GM18951 (cell line): Measurements from ENCODE around the gene NRXN3.
"Not testable (repeated sequence)": the region's sequence is repeated elsewhere in the genome, so short reads cannot be mapped to it uniquely, and the experiment has no call there.

ENCODE experiments used
- POLR2A ChIP-seq: IDR thresholded peaks from 4 replicates; pipeline ENCODE4 v1.6.1; 2011; ENCODE audit warnings: mild to moderate bottlenecking; ENCODE audit not compliant: insufficient read length, insufficient read depth; ENCODE audit errors: extremely low read depth
- in situ Hi-C: fragments of 300-500 bp; cut with MboI; formaldehyde crosslinking; loops from one replicate; pipeline ENCODE4 v1.12.0; 2022; ENCODE audit warnings: low sequenced_read_pairs, mixed read lengths, inconsistent platforms; ENCODE audit not compliant: unreplicated experiment

The NRXN3 gene

DNA sequence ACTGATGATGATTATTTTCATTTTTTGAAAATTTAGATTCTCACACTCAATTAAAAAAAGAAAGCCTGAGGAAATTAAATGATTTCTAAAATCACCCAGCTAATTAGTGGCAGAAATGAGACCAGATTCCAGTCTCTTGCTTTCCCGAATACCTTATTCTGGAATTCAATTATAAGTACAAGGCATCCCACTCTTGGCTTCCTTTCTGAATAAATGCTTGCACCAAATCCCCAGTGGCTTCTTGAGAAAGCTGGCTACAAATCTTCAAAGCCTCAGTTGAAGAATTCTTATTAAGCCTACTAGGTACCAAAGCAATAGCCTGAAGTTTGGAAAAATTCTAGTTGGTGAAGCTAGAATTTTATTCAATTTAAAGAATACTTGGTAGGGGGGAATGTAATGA, 1564.5 kb downstream of the NRXN3 start:
- in situ Hi-C loops = no loop called here

DNA sequence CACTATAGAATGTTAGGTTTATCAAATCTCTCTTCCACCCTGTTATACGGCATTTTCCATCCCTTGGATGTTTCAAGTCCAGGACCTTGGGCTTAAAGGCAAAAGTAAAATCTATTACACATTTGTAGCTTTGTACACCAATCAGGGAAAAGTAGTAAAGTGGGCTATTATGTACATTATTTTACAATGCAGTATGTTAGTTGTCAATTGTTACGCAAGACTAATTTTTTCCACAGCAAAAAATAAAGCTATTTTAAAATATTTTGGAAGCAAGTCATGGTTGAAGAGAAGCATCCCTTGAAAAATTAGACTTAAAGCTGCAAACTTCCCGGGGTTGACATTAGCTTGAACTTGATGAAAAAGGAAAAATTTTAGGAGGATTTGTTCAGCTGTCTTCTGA, 1564.9 kb downstream of the NRXN3 start:
- in situ Hi-C loops = no loop called here
- TF ChIP-seq POLR2A = no peak

More for the DNA sequence above, 1564.5 kb downstream of the NRXN3 start:
- TF ChIP-seq POLR2A = no peak

- in situ Hi-C loops = no loop called here
- no peak for TF ChIP-seq POLR2A
Measured at GRCh38 chr14:79740066-79740601, 1570.0 kb downstream of the NRXN3 start.

DNA sequence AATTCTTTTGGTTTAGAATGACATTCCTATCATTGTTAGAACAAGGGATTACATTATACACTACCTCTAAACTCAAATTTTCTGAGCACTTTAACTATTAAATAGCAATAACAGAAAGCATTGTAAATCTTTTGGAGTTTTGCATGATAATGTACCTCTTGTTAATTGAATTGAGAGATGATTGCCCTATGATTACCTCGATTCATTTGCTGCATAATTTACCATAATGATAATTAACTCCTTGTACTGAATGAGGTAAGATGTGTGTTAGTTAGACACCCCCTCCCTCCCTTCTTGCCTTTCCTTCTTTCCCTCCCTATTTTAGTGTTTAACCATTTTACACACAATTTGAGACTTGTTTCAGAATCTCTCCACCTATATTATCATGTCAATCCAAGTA, 1572.0 kb downstream of the NRXN3 start:
- TF ChIP-seq POLR2A = no peak
- in situ Hi-C loops = no loop called here

DNA sequence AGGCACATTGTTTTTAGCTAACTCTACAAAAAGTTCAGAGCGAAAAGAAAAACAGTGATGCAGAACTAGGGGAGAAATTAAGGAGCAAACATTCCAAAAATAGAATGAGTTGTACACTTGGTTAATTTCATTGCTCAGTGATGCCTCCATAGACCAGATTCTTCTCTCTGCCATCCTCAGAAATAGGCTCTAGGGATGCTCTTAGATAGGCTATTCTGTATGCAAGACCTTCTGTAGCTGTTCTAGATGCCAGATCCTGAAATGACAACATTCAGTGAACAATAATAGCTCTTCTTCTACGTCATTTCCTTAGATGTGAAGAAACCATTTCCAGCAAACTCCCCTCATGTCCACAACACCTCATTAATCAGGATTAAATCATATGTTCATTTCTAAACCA, 1574.9 kb downstream of the NRXN3 start:
- no peak for TF ChIP-seq POLR2A
- in situ Hi-C loops = no loop called here

GRCh38 chr14:79749065-79749464, 1578.9 kb downstream of the NRXN3 start:
- in situ Hi-C loops = no loop called here
- TF ChIP-seq POLR2A = no peak

DNA sequence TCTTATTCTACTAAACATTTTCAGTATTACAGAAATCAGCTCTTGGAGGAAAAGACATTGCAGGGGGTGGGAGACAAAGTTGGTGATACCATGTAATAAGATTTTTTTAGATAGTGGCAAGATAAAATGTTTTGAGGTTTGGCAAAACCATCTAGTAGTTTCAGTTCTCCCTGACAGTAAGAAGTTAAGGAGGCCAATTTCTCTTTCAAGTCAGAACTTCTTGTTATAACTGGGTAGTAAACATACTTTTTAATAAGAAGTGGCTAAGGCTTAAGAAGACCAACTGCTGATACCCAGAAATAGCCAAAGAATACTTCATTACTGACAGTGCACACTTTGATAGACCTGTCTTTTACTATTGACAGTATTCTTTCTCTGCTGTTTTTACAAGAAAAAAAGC, 1588.8 kb downstream of the NRXN3 start:
- in situ Hi-C loops = no loop called here
- no peak for TF ChIP-seq POLR2A

DNA sequence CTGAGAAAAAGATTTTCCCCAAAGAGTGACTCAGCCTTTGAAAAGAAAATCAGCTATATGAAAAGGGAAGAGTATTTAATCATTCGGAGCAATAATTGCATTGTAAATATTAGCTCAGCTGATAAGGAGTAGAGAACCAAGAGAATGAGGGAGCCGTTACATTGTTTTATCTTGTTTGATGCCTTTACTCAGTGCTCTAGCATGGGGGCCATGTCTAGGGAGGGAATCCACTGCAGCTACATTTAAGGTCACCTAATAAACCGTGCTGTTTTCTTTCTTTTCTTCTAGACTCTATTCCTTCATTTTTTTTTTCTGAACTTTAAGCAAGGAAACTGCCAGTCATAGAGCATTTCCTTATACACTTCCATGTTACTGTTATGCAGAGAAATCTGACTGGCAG, 1594.2 kb downstream of the NRXN3 start:
- in situ Hi-C loops = no loop called here
- no peak for TF ChIP-seq POLR2A

DNA sequence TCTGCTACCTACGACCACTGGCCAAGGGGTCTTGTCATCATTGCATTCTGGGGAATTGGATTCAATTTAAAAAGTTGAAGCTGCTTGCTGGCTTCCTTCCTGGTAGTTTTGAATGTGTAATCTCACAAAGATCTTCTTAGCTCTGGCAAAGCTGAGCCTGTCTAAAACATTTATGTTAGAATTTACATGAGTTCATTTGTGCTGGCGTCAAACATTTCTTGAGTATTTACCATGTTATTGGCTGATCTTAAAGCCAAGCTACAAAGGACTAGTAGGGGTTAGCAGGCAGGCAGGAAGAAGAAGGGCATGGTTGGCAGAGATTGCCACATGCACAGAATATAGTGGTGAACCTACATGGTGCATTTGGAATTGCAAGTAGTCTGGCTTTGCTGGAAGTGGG, 1596.3 kb downstream of the NRXN3 start:
- no peak for TF ChIP-seq POLR2A
- in situ Hi-C loops = no loop called here

DNA sequence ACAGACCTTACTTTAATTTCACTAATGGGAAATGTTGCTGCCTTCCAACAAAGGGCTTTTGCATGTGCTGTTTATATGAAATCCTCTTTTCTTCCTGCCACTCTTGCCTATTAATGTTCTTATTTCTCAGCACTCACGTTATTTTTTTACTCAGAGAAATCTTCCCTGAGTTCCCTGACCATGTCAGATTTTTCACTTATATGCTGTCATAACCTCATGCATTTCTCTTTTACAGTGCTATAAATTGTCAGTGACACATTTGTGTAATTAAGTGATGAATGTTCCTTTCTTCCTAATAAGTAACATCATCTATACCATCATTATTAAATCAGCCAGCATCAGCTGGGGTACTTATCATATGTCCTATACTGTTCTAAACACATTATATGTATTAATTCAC, 1597.1 kb downstream of the NRXN3 start:
- in situ Hi-C loops = no loop called here
- TF ChIP-seq POLR2A = no peak

DNA sequence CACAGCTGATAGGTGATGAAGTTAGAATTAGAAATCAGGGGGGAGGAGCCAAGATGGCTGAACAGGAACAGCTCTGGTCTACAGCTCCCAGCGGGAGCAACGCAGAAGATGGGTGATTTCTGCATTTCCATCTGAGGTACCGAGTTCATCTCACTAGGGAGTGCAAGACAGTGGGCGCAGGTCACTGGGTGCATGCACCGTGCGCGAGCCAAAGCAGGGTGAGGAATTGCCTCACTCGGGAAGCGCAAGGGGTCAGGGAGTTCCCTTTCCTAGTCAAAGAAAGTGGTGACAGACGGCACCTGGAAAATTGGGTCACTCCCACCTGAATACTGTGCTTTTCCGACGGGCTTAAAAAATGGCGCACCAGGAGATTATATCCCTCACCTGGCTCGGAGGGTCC, 1597.5 kb downstream of the NRXN3 start:
- in situ Hi-C loops = not testable (repeated sequence)

GRCh38 chr14:79781882-79782281, 1611.7 kb downstream of the NRXN3 start:
- in situ Hi-C loops = no loop called here
- TF ChIP-seq POLR2A = no peak

GRCh38 chr14:79783041-79783440, 1612.9 kb downstream of the NRXN3 start:
- in situ Hi-C loops = no loop called here
- TF ChIP-seq POLR2A = no peak

- TF ChIP-seq POLR2A = no peak
- in situ Hi-C loops = no loop called here
Measured at GRCh38 chr14:79786522-79786921, 1616.3 kb downstream of the NRXN3 start.

DNA sequence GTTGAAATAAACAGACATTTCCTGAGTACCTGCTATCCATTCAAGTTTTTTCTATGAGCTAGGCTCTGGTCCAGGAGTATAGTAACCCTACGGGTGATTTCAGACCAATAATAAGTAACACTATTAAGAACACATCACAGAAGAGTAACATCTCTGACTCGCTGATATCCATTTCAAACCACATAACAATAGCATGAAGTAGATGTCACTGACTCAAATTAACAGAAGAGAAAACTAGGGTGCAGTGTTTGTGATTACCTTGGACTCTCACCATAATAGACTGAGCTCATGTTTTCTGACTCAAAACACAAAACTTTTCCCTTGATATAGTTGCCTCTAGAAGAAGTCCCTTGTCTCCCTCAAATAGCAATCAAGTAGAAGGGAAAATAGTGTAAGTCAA, 1618.2 kb downstream of the NRXN3 start:
- in situ Hi-C loops = no loop called here
- TF ChIP-seq POLR2A = no peak
